Sigmoid colon (tissue), 7 donors: ENCODE results near the gene B3GALNT1. TPM values are rescaled to one million over a fixed set of nuclear protein-coding genes. Genes with fewer than 3 reads are reported as not detected.

Experiments
- DNase-seq: peaks from one replicate; pipeline ENCODE4 v3.0.0-alpha.2; 2019
- H3K27ac ChIP-seq, 4 donors: fragments of 200-600 bp; sonication (generic); one replicate each; pipeline ENCODE4 v1.5.1; 2016 to 2019; ENCODE audit warnings: mild to moderate bottlenecking in 1 of 4
- H3K27me3 ChIP-seq, 3 donors: fragments of 200-600 bp; sonication (generic); one replicate each; pipeline ENCODE4 v1.5.1; 2019; ENCODE audit warnings: mild to moderate bottlenecking in 1 of 3
- H3K36me3 ChIP-seq, 4 donors: fragments of 200-600 bp; sonication (generic); one replicate each; pipeline ENCODE4 v1.5.1; 2016 to 2019
- H3K4me1 ChIP-seq, 4 donors: fragments of 200-600 bp; sonication (generic); one replicate each; pipeline ENCODE4 v1.5.1; 2017 to 2019
- H3K4me3 ChIP-seq, 4 donors: fragments of 200-600 bp; sonication (generic); one replicate each; pipeline ENCODE4 v1.5.1; 2017 to 2019; ENCODE audit warnings: mild to moderate bottlenecking in 2 of 4, moderate library complexity in 1 of 4
- H3K9me3 ChIP-seq, 4 donors: fragments of 200-600 bp in 3 of 4; sonication (generic) in 3 of 4; one replicate each; pipeline versions ENCODE4 v1.5.1 to v1.6.1; 2013 to 2019
- CTCF ChIP-seq, 4 experiments: fragments of 450-650 bp in 3 of 4; fragments of 200-600 bp in 1 of 4; IDR thresholded peaks; one replicate each; pipeline ENCODE4 v1.5.1; 2016 to 2019; ENCODE audit warnings: antibody characterized with exemption in 4 of 4, mild to moderate bottlenecking in 3 of 4, moderate library complexity in 2 of 4
- EP300 ChIP-seq, 4 donors: sonication (generic); formaldehyde crosslinking; IDR thresholded peaks; one replicate each; pipeline ENCODE4 v1.6.1; 2017; ENCODE audit warnings: antibody characterized with exemption in 4 of 4
- POLR2A ChIP-seq, 2 donors: fragments of 450-650 bp; IDR thresholded peaks; one replicate each; pipeline ENCODE4 v1.6.1; 2016; ENCODE audit warnings: antibody characterized with exemption in 2 of 2, mild to moderate bottlenecking in 2 of 2, moderate library complexity in 2 of 2
- POLR2AphosphoS5 ChIP-seq, 4 donors: sonication (generic); formaldehyde crosslinking; IDR thresholded peaks; one replicate each; pipeline ENCODE4 v1.6.1; 2017; ENCODE audit warnings: antibody characterized with exemption in 4 of 4
- WGBS, 2 donors: extraction: QIAGEN DNeasy Blood & Tissue Kit; methylation state at CpG; one replicate each; pipeline ENCODE4 v1.1.7; 2013; 5-methylcytosine and 5-hydroxymethylcytosine counted together
- intact Hi-C: fragments of 100-400 bp; cut with DNase I; formaldehyde crosslinking; loops from one replicate; pipeline ENCODE4 v1.15.1; 2023
- polyA plus RNA-seq, 3 donors: library from polyadenylated mRNA; stranded (reverse); fragments of 200-250 nt; gene quantifications; one replicate each; pipeline ENCODE4 v1.2.3, GENCODE V29; 2013
- total RNA-seq, 4 donors: library from RNA; depleted of rRNA; stranded (reverse); fragments of >200 nt; gene quantifications; one replicate each; pipeline ENCODE4 v1.1.0, GENCODE V29; 2016
- donor health status: healthy with polysubstance abuse.
- donor health status: Bipolar disorder and iron deficiency.
- donor health status: healthy.

The B3GALNT1 gene
- total and polyA plus RNA-seq, 7 donors, result 0.60 to 5.4 (median 2.5) TPM

- Histone ChIP-seq H3K27me3 (no peaks in the 10 kb centered on the region), H3K9me3 (no peaks in the 10 kb centered on the region), H3K27ac (no peak overlapping the region), H3K4me1 (no peaks in the 10 kb centered on the region), H3K36me3 (peaks cover 0 to 34% (median 3%) of the 10 kb centered on the region in 4 donors), H3K4me3 (no peak overlapping the region)
- no peak for DNase-seq
- 87 to 88% methylated on average over 5 of the region's 5 CpGs for WGBS, 2 donors
- no peak for TF ChIP-seq POLR2A (IDR thresholded peaks at IDR 0.05)
- intact Hi-C loops, result no loop called here
Measured at GRCh38 chr3:161064413-161064812, 40.7 kb downstream of the B3GALNT1 start.

GRCh38 chr3:161054860-161055604 is 50.1 kb downstream of the B3GALNT1 start:
- H3K27me3 ChIP-seq, result no peaks in the 10 kb centered on the region
- no peaks in the 10 kb centered on the region for H3K9me3 ChIP-seq
- H3K4me3 ChIP-seq, result no peak overlapping the region
- TF ChIP-seq EP300 (IDR thresholded peaks at IDR 0.05) (no peak), CTCF (IDR thresholded peaks at IDR 0.05) (no peak), POLR2A (IDR thresholded peaks at IDR 0.05) (no peak), POLR2AphosphoS5 (IDR thresholded peaks at IDR 0.05) (no peak)
- no peak overlapping the region for H3K27ac ChIP-seq
- intact Hi-C loops, result no loop called here
- no peaks in the 10 kb centered on the region for H3K4me1 ChIP-seq
- DNase-seq, result no peak
- WGBS, 2 donors, result 87 to 88% methylated on average over 5 of the region's 5 CpGs
- no peaks in the 10 kb centered on the region for H3K36me3 ChIP-seq

- no peaks in the 10 kb centered on the region for H3K27me3 ChIP-seq
- no peaks in the 10 kb centered on the region for H3K4me1 ChIP-seq
- no peak overlapping the region for H3K27ac ChIP-seq
- no peaks in the 10 kb centered on the region for H3K36me3 ChIP-seq
- intact Hi-C loops, result no loop called here
- WGBS, 2 donors, result 94 to 95% methylated on average over 6 of the region's 6 CpGs
- H3K4me3 ChIP-seq, result no peak overlapping the region
- DNase-seq, result no peak
- no peak for TF ChIP-seq POLR2A (IDR thresholded peaks at IDR 0.05)
- no peak for TF ChIP-seq CTCF (IDR thresholded peaks at IDR 0.05)
- TF ChIP-seq EP300 (IDR thresholded peaks at IDR 0.05), result no peak
- no peak for TF ChIP-seq POLR2AphosphoS5 (IDR thresholded peaks at IDR 0.05)
- no peaks in the 10 kb centered on the region for H3K9me3 ChIP-seq
Measured at GRCh38 chr3:161051856-161052255, 53.3 kb downstream of the B3GALNT1 start.

GRCh38 chr3:161050935-161051334 is 54.2 kb downstream of the B3GALNT1 start:
- Histone ChIP-seq H3K36me3 (no peaks in the 10 kb centered on the region), H3K27me3 (no peaks in the 10 kb centered on the region), H3K9me3 (no peaks in the 10 kb centered on the region), H3K27ac (no peak overlapping the region), H3K4me1 (no peaks in the 10 kb centered on the region), H3K4me3 (no peak overlapping the region)
- WGBS, 2 donors, result 64 to 93% methylated on average over 3 of the region's 3 CpGs
- intact Hi-C loops, result no loop called here
- no peak for DNase-seq
- no peak for TF ChIP-seq POLR2A (IDR thresholded peaks at IDR 0.05)
- no peak for TF ChIP-seq POLR2AphosphoS5 (IDR thresholded peaks at IDR 0.05)
- TF ChIP-seq CTCF (IDR thresholded peaks at IDR 0.05), result no peak
- no peak for TF ChIP-seq EP300 (IDR thresholded peaks at IDR 0.05)

GRCh38 chr3:161049683-161050248 is 55.4 kb downstream of the B3GALNT1 start:
- no peak overlapping the region for H3K27ac ChIP-seq
- TF ChIP-seq CTCF (IDR thresholded peaks at IDR 0.05) (no peak), POLR2AphosphoS5 (IDR thresholded peaks at IDR 0.05) (no peak), EP300 (IDR thresholded peaks at IDR 0.05) (no peak), POLR2A (IDR thresholded peaks at IDR 0.05) (no peak)
- intact Hi-C loops, result no loop called here
- no peaks in the 10 kb centered on the region for H3K36me3 ChIP-seq
- H3K4me1 ChIP-seq, result no peaks in the 10 kb centered on the region
- 86 to 88% methylated on average over 4 of the region's 4 CpGs for WGBS, 2 donors
- no peak for DNase-seq
- no peak overlapping the region for H3K4me3 ChIP-seq
- no peaks in the 10 kb centered on the region for H3K27me3 ChIP-seq
- H3K9me3 ChIP-seq, result no peaks in the 10 kb centered on the region
